Superior temporal gyrus (tissue), 1 donor: ENCODE results near the gene COL18A1.
"Not testable (repeated sequence)": the region's sequence is repeated elsewhere in the genome, so short reads cannot be mapped to it uniquely, and the experiment has no call there.

Experiments used
- DNase-seq: peaks from one replicate; pipeline ENCODE4 v3.0.0-alpha.2; 2016; ENCODE audit errors: extremely low spot score

The COL18A1 gene

DNA sequence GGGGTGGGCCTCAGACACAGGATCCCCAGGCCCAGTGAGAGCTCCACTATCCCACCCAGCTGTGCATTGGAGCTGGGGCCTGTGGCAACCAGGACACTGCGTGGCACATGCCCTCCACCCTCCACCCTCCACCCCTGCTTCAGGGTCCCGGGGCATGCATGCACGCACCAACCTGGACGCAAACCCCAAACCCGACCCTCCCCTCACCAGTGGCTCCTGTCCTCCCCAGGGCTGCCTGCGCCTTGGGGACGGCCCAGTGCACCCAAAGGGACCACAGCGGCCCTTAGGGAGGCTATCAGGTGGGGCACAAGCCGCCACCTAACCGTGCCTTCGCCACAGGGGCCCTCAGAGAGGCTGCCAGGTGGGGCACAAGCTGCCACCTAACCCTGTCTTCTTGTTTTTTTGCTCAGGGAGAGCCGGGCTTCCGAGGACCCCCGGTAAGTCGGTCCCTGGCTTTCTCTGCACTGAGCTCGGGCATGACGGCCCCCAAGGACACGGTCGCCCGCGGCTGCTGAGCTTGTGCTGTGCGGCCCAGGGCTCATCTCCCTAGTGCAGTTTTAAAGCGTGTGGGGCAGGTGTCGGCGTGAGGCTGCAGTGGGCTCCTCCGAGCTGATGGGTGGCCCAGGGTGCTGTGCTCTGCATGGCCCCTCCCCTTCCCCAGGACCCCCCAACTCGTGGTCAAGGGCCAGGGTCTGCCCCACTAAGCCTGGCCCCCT, 89.3 kb downstream of the COL18A1 start:
- DNase-seq = no peak

DNA sequence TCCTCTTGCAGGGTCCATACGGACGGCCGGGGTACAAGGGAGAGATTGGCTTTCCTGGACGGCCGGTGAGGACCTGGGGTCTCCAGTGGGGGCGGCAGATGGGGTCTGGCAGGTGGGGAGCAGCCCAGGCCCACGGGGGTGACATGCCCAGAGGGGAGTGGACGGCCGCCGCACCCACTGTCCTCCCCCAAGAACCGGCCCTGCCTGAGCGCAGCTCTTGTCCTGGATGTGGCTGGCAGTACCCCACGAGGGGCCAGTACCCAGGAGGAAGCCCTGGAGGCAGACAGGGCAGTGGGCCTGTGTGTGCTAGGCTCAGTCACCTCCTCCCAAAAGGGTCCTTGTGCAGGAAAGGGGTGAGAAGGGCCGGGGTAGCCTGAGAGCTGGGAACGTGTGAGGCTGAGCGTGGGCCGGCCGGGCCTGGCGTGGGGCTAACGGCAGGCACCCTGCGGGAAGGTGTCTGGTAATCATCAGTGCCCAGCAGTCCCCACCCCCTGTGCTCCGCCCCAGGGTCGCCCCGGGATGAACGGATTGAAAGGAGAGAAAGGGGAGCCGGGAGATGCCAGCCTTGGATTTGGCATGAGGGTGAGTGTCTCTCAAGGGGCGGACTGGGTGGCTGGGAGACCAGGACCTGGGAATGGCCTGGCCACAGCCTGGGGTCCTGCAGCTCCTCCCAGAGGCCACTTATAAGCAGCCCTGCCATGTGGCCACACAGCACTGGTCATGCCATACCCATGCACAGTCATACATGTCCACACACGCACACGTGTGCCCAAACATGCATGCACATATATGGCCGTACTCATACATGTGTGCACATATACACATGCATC, 90.1 kb downstream of the COL18A1 start:
- DNase-seq = no peak

DNA sequence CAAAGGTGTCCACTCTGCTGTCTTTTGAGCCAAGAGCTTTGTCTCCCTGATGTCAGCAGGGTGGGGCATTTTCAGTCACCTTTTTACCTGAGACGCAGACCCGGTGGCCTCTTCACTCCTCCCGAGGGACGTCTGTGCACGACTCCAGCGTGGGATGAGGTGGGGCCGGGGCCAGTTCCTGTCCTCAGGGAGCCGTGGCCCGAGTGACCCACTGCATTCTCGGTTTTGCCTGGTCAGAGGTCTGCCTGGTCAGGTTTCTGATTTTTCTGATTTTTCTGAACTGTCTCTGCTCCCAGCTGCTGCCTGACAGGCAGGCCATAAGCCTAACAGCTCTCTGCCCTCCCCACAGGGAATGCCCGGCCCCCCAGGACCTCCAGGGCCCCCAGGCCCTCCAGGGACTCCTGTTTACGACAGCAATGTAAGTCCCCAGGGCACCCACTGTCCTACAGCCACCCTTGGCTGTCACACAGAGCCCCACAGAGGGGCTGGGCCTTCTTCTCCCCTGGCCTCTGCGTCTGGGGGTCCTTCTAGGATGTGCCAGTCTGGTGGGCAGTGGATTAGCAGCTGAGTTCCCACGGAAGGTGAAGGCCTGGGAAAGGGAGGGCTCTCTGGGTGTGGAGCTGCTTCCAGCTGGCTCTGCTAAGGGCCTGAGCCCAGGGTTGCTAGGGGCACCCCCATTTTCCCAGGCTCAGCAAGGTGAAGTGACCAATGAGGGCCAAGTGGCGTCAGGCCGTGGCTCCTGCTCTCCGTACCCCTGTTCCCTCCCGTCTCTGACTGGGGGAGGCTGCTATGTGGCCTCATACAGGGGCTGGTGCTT, 91.4 kb downstream of the COL18A1 start:
- DNase-seq = no peak

DNA sequence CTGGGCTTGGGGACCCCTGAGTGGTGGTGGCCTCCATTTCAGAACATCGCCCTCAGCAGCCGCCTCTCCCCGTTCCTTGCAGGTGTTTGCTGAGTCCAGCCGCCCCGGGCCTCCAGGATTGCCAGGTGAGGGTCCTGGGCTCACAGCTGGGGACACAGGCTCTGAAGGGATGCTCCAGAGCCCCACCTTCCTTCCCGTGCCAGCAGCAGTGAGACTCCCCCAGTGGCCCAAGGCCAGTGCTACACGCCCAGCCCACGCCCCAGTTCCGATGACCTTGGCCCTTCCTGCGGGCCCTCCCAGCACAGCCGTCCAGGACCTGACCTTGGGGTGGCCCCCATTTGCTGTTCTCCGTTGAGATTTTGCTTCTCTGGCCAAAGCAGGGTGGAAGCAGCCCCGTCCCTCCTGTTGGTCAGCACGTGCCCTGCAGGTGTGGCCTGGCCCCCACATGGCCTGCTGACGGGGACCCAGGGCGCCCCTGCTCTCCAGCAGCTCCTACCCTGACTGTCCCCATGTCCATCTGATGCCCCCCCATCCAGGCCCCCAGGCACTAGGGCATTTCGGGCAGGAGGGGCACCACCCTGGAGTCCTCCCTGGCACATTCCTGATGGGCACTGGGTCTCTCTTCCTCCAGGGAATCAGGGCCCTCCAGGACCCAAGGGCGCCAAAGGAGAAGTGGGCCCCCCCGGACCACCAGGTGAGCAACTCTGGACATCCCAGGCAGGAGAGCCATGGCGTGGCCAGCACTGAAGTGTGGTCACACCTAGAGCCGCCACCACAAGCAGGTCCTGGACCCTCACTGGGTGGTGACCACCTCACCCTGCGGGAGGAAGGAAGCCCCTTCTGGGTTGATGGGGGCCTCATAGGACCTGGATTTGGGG, 92.2 kb downstream of the COL18A1 start:
- no peak for DNase-seq

DNA sequence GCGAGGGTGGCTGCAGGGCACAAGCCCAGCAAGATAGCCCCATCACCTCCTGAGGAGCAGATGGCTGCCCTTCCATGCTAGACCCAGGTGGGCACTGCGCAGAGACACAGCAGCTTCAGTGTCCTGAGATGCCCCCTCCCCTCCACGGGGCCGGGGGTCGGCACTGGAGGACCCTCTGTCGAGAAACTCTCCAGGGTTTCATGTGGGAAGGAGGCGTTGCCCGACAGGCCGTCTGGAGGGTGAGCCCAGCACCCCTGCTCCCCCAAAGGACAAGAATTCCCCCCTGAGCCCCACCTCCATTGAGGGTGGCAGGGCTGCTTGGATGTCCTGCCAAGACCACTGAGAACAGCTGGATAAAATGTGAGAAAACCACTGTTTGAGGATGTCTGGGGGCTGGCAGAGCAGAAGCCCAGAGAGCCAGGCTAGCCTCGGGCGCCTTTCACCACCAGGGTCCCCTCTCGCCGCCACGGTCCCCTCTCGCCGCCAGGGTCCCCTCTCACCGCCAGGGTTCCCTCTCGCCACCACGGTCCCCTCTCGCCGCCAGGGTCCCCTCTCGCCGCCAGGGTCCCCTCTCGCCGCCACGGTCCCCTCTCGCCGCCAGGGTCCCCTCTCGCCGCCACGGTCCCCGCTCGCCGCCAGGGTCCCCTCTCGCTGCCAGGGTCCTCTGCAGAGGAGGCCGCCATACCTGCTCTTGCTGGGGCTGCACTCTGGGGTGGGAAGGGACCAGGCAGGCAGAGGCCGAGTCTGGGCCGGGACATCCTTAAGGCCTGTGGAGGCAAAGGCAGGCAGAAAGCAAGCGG, 93.1 kb downstream of the COL18A1 start:
- no peak for DNase-seq

DNA sequence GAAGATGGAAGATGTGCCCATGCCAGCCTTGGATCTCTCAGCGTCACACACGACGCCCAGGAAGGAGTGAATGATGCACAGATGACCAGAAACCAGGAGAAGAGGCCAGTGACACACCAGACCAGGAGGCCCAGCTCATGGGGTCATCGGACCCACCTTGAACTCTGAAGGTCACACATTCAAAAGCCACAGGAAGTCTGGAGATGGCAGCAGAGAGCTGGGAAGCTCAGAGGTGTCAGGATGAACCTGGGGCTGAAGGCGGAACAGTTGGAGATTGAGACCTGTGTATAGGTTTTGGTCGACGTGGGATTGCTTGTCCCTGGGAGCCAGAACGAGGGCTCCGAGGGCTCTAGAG, 93.7 kb downstream of the COL18A1 start:
- no peak for DNase-seq

DNA sequence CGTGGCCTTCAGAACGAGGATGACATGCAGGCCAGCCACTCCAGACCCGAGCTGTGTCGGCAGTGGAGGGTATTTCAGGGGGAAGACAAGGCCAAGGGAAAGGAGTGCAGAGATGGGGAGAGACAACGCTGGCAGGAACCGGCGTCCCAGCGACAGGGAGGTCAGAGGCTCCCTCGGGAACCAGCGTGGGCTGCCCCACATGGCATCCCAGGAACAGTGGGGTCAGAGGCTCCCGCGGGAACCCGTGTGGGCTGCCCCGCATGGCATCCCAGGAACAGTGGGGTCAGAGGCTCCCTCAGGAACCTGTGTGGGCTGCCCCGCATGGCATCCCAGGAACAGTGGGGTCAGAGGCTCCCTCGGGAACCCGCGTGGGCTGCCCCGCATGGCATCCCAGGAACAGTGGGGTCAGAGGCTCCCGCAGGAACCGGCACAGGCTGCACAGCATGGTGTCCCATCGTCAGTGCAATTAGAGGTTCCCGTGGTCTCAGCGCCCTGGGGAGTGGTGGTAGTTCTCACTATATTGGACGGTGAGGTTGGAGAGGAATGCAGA, 94.3 kb downstream of the COL18A1 start:
- no peak for DNase-seq

DNA sequence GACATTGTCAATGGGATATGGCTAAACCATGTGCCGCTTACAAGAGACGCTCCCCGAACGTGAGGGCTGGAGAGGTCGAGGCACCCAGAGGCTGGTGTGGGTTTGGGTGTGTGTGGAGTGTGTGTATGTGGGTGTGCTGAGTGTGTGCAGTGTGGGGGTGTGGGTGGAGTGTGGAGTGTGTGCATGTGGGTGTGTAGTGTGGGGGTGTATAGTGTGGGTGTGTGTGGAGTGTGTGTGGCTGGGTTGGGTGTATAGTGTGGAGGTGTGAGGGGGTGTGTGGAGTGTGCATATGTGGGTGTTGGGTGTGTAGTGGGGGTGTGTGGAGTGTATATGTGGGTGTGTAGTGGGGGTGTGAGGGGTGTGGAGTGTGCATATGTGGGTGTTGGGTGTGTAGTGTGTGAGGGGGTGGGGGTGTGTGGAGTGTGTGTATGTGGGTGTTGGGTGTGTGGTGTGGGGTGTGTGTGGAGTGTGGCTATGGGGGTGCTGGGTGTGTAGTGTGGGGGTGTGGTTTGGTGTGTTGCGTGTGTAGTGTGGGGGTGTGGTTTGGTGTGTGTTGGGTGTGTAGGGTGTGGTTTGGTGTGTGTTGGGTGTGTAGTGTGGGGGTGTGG, 95.1 kb downstream of the COL18A1 start:
- no peak for DNase-seq

DNA sequence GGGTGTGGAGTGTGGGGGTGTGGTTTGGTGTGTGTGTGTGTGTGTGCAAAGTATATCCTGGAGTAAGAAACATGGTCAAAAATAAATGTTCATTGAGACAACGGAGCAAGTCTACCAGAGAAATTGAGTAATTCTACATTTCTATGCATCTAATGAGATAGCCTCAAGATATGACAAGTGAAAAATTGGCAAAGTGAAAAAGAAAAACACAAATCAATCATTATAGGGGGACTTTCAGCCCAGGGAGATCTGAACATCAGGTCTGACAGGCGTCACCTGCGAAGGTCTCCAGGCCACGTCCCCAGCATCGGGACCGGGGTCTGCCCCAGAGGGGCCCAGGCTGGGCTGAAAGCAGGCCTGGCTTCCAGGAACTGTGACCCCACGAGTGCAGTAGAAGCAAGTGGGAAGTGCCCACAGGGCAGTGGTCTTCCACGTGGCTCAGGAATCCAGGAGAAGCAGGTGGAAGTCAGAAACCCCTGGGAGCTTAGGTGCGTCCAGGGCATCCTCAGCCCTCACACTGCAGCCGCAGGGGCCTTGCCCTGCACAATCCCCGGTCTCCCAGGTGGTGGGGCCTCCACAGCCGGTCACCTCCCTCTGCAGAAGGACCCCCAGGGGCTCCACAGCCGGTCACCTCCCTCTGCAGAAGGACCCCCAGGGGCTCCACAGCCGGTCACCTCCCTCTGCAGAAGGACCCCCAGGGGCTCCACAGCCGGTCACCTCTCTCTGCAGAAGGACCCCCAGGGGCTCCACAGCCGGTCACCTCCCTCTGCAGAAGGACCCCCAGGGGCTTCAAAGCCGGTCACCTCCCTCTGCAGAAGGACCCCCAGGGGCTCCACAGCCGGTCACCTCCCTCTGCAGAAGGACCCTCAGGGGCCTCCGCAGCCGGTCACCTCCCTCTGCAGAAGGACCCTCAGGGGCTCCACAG, 96.4 kb downstream of the COL18A1 start:
- not testable (repeated sequence) for DNase-seq

DNA sequence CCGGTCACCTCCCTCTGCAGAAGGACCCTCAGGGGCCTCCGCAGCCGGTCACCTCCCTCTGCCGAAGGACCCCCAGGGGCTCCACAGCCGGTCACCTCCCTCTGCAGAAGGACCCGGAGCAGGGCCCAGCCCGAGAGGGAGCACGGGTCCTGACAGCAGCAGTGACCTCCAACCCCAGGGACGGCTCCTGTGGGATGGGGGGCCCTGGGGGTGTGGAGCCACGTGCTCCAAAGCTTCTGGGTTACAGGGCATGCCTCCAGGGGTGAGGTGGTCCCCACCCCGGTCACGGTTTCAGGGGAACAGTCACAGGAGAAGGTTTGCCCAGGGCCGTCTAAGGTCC, 97.0 kb downstream of the COL18A1 start:
- no peak for DNase-seq

DNA sequence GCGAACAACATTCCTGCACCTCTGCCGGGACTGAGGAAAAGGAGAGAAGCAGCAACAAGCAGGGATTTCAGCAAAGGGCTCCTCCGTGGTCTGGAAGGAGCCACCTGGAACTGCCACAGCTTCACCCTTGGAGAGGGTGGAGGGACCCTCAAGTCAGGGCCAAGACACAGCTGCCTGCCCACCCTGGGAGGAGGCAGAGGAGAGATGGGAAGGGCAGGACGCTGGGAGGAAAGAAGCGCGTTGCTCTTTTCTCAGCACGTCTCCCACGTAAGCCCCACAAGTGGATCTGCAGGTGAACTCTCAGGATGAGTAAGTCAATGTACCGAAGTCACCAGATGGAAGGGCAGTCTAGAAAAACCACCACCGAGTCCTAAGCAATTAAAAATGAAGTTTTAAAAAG, 97.6 kb downstream of the COL18A1 start:
- DNase-seq = no peak

DNA sequence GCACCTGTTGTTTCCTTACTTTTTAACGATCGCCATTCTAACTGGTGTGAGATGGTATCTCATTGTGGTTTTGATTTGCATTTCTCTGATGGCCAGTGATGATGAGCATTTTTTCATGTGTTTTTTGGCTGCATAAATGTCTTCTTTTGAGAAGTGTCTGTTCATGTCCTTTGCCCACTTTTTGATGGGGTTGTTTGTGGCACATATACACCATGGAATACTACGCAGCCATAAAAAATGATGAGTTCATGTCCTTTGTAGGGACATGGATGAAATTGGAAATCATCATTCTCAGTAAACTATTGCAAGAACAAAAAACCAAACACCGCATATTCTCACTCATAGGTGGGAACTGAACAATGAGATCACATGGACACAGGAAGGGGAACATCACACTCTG, 98.3 kb downstream of the COL18A1 start:
- not testable (repeated sequence) for DNase-seq

DNA sequence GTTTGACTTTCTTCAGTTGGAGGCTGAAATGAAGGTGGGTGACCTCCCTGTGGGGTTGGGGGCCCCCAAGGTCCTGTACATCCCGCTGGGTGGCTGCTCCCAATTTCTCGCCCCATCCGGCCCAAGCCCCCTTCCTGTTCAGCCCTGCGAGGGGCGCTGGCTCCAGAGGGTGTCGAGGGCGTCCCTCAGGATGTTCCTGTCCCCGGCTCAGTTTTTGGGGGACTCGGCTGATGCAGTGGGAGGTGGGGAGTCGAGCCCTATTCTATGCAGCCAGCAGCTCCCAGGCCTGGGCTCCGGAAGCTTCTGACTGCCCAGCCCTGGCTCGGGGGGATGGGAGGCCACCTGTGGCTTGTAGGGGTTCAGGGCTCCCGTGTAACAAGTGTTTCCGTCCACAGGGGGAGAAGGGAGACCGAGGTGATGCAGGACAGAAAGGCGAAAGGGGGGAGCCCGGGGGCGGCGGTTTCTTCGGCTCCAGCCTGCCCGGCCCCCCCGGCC, 99.1 kb downstream of the COL18A1 start:
- DNase-seq = no peak

DNA sequence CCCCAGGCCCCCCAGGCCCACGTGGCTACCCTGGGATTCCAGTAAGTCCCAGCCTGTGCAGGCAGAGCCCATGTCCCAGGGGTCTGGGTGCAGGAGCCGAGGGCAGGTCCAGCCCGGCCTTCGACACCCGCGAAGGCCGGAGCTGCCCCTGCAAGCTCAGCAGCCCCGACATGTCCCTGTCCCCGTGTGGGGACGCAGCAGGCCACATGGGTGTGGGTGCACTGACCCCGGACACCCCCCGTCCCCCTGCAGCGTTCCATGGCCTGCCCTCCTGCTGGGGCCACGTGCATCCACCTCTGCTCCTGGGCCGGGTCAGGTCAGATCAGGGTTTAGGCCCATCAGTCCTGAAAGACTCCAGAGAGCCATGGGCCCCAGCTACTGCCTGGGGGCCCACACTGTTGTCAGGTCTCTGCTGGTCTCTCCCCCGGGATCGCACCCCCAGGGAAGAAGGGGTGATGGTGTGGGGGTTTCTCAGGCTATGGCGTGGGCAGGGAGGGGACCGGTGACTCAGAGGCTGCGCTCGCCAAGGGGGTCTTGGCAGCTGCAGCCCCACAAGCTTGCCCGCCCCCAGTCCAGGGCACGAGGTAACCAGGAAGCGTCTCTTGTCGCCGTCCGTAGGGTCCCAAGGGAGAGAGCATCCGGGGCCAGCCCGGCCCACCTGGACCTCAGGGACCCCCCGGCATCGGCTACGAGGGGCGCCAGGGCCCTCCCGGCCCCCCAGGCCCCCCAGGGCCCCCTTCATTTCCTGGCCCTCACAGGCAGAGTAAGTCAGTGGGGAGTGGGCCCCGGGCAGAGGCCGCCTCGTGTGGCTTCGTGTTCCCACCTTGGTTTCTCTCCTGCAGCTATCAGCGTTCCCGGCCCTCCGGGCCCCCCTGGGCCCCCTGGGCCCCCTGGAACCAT, 99.8 kb downstream of the COL18A1 start:
- DNase-seq = no peak

DNA sequence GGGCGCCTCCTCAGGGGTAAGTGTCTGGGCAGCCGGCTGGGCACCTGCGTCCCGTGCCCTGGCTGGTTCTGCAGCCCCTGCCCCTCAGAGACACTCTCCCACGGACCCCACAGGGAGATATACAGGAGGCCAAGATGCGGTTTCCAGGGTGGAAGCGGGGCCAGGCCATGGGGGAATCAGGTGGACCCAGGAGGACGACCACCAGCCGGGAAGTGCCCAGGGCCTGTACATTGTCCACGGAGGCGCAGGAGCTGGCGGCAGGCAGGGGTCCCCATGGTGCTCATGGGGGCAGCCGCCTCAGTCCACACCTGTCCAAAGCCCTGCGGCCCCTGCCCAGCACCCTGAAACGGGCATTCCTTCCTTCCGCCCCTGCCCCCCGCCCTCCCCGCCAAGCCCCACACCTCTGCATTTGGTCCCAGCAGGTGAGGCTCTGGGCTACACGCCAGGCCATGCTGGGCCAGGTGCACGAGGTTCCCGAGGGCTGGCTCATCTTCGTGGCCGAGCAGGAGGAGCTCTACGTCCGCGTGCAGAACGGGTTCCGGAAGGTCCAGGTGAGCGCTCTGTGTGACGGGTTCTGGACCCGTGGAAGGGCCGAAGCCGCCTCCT, 100.6 kb downstream of the COL18A1 start:
- DNase-seq = no peak

DNA sequence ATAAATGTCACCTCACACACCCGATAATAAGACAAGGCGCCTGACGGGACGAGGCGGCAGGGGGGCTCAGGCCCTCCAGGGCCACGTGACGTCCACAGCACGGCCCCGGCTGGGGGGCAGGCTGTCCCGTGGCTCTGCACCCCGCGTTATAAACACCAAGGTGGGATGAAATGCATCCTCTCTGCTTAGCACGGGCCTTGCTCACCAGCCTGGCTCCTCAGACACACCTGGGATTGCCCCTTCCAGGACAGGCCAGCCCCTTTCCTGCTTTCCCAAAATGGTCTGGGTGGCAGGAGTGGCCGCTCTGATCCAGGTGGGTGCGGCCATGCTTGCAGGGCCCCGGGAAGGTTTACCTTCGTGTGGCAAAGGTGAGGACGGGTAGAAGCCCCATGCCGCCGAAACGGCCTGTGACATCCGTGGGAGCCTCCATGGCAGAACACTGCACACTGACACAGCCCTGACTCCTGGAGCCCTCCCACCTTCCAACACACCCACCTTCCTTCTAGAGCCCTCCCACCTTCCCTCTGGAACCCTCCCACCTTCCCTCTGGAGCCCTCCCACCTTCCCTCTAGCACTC, 101.4 kb downstream of the COL18A1 start:
- DNase-seq = no peak
